ENCODE measurements around the gene IGF2BP3. TPM values are rescaled to one million over a fixed set of nuclear protein-coding genes. Genes with fewer than 3 reads are reported as not detected.

IGF2BP3 gene
- polyA plus RNA-seq, 4 donors, result 22.0 to 70.5 (median 64.0) TPM

- no peak for DNase-seq (ENCODE audit: low read depth in 4 of 4, low spot score in 3 of 4)
Measured at GRCh38 chr7:23385140-23385539, 85.2 kb downstream of the IGF2BP3 start.

DNA sequence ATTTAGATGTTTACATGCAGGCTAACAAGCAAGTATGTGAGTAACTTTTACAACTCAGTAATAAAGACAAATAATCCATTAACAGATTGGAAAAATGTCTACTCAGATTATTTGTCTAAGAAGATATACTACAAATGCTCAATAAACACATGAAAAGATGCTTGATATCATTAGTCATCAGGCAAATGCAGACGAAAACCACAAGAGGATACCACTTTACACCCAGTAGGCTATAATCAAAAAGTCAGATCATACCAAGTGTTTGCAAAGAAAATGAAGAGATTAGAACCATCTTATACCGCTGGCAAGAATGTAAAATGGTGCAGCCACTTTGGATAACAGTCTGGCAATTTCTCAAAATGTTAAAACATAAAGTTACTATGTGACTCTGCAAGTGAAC lies 87.1 kb downstream of the IGF2BP3 start:
- no peak for DNase-seq (ENCODE audit: low read depth in 4 of 4, low spot score in 3 of 4)

DNA sequence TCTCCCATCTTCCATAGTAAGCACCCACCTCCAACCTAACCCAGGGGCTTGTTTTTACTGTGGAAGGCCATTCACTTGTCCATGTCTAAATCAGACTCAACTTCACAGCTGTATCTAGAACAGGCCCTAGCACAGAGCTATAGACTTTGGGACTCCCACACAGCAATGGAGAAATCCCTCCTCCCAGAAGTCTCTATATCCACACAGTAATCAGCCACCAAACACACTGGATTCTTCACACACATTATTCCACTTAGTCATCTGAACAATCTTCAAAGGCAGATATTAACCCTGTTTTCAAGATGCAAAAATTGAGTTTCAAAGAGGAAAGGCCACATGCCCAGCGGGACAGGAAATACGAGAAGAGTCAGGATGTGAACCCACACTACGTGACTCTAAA lies 89.3 kb downstream of the IGF2BP3 start:
- no peak for DNase-seq (ENCODE audit: low read depth in 4 of 4, low spot score in 3 of 4)

- DNase-seq (ENCODE audit: low read depth in 4 of 4, low spot score in 3 of 4), result no peak
Measured at GRCh38 chr7:23380556-23380955, 89.7 kb downstream of the IGF2BP3 start.

DNA sequence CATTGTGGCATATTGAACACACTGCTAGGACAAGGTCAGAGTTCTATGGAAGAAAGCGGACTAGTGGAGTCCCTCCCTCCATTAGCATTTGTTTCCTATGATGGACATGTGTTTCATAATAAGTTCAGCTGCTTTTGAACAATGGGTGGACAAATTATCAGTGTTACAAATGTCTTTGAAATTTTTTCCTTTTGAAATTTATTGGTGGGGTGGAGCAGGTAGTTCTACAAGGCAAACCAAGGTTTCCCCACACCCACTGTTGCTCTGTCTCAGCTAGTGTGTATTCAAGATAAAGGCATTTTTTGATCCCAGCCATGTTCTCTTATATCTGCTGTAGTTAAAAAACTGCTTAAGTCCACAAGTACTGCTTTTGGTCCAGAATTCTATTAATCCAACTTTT lies 91.3 kb downstream of the IGF2BP3 start:
- DNase-seq (ENCODE audit: low read depth in 4 of 4, low spot score in 3 of 4), result no peak

DNA sequence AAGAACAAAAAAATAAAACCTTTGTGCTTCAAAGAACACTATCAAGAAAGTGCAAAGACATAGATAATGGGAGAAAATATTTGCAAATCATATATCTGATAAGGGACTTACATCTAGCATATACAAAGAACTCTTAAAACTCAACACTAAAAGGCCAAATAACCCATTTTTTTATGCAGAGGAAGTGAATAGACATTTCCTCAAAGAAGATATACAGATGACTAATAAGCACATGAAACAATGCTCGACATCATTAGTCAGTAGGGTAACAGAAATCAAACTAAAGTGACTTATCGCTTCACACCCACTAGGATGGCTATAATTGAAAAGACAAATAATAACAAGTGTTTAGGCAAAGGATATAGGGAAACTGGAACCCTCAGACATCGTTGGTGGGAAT lies 93.2 kb downstream of the IGF2BP3 start:
- DNase-seq (ENCODE audit: low read depth in 4 of 4, low spot score in 3 of 4), result no peak

DNA sequence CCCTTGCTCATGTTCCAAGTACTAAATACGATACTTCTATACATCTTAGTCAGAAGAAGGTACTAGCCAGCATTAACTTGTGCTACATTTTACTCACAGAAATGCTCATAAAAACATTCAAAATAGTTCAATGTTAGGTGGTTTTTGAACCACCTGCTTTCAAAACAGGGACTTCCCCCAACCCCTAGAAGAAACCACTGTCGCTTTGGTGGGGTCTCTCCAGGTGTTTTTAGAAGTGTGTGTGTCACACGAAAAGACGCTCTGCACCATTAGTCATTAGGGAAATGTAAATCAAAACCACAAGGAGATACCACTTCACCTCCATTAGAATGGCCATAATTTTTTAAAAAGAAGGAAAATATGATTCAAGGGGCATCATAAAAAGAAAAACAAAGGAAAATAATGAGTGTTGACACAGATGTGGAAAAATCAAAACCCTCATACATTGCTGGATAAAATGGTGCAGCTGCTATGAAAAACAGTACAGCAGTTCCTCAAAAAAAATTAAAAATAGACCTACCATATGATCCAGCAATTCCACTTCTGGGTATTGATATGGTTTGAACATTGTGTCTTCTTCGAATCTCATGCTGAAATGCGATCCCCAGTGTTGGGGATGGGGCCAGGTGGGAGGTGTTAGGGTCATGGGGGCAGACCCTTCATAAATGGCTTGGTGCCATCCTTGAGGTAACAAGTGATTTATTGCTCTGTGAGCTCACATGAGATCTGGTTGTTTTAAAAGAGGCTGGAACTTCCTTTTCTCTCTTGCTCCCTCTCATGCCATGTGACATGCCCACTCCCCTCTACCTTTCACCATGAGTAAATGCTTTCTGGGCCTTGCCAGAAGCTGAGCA lies 96.9 kb downstream of the IGF2BP3 start:
- DNase-seq (ENCODE audit: low read depth in 4 of 4, low spot score in 3 of 4), result no peak

DNA sequence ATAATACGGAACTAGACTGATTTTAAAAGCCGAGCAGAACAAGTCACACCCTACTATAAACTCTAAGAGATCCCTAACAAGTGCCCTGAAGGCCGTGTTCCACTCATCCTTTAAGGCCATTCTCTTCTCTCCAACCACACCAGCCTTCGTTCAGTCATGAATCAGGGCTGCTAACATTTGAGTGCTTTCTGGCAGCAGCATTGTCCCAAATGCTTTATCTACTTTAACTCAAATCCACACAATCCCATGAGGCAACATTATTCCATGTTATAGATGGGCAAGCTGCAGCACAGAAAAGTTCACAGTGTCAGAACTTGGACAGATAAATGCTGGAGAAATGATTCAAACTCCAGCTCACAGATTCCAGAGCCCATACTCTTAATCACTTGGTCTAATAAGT lies 97.7 kb downstream of the IGF2BP3 start:
- DNase-seq (ENCODE audit: low read depth in 4 of 4, low spot score in 3 of 4), result no peak

GRCh38 chr7:23371654-23372053 lies 98.6 kb downstream of the IGF2BP3 start:
- no peak for DNase-seq (ENCODE audit: low read depth in 4 of 4, low spot score in 3 of 4)

GRCh38 chr7:23369695-23370404 lies 100.4 kb downstream of the IGF2BP3 start:
- no peak for DNase-seq (ENCODE audit: low read depth in 4 of 4, low spot score in 3 of 4)

DNA sequence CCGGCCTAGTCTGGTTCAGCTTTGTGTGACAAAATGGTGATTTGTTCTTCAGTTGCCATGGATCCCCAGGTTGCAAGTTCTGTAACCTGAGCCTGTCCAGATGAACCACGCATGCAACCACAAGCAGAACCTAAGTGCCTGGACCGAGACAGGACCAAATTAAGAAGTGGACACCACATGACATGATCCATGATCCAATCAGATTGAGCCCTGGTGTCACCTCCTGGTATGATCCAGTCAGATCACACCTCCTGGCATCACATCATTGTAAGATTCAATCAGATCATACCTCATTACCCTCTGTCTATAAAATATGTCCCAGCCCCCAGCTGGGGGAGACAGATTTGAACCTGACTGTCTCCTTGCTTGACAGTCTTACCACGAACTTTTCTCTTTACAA lies 101.2 kb downstream of the IGF2BP3 start:
- DNase-seq (ENCODE audit: low read depth in 4 of 4, low spot score in 3 of 4), result no peak

DNA sequence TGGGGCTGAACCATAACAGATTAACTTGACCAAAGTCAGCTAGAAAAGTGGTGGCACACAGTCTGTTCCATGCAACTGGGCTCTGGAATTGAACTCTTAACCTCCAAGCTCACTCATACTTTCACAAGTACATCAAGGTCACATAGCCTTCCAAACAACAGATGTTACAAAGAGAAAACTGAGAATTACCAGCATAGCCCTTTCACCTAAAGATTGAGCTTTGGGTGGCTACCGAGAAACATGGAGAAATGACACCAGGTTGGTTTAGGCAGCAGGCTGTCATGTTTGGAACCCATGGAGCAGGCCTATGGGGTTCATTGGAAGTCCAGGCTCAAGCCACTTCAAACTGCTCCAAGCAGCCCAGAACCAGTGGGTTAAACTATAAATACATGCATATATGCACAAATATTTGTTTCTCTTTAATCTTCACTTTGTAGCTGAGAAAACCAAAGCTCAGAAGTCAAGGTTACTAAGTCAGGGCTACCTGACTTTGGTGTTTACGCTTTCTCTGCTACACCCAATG lies 112.1 kb downstream of the IGF2BP3 start:
- no peak for DNase-seq (ENCODE audit: low read depth in 4 of 4, low spot score in 3 of 4)

DNA sequence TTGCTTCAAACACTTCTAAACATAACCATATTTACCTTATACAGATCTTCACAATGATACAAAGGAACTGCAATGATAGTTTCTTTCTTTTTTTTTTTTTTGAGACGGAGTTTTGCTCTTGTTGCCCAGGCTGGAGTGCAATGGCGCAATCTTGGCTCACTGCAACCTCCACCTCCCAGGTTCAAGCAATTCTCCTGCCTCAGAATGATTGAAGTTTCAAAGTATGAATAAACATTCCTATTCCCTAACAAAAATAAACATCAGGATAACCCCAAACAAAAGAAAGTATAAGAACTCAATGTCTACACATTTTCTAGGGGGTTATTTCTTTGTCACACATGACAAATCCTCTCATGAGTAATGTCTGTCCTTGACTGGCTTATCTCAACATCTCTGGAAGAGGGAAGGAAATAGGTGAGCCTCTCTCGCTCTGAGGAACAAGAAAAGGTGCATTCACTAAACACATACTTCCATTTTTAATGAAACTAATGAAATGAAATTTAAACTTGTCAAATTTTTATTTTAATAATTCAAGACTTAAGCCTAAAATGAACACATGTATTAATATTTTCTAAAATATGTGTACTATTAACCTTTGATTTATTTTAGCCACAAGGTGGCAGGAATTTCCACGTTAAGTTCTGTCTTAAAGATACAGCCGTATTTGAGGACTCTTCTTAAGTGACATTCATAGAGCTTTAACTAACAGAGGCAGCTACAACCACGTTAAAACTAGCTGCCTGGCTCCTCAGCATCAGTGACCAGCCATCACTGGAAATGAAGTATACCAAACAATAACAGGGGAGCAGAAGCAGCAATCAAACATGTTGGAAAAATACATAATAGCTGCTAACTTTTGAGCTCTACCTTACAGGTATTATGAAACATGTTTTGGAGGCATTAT lies 112.8 kb downstream of the IGF2BP3 start:
- no peak for DNase-seq (ENCODE audit: low read depth in 4 of 4, low spot score in 3 of 4)

- DNase-seq (ENCODE audit: low read depth in 4 of 4, low spot score in 3 of 4), result no peak
Measured at GRCh38 chr7:23356726-23357125, 113.6 kb downstream of the IGF2BP3 start.

DNA sequence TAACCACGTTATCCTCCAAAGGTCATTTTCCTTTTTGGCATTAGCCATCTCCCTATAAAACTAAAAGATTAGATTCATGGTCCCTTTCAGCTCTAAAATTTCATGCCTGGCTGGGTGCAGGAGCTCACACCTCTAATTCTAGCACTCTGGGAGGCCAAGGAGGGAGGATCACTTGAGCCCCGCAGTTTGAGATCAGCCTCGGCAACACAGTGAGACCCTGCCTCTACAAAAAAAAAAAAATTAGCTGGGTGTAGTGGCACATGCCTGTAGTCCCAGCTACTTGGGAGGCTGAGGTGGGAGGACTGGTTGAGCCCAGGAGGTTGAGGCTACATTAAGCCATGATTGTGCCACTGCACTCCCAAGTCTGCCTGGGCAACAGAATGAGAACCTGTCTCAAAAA lies 114.1 kb downstream of the IGF2BP3 start:
- no peak for DNase-seq (ENCODE audit: low read depth in 4 of 4, low spot score in 3 of 4)

DNA sequence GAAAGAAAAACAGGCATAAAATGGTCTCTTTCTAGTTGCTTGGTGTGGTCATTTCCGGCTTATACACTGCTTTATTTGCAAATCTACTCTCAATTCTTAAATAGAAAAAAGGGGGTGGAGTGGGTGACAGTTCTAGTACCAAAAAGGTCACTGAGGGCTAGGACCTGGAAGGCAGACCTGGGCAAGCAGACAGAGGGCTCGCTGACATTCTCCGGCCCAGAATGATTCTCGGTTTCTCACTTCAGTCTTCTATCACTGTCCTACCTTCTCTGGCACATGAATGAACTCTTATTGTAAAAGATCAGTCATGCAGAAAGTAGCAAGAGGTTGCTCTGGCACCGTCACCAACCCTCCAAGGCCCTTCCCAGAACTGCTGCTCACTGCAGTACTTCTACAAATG lies 117.1 kb downstream of the IGF2BP3 start:
- DNase-seq (ENCODE audit: low read depth in 4 of 4, low spot score in 3 of 4), result no peak

DNA sequence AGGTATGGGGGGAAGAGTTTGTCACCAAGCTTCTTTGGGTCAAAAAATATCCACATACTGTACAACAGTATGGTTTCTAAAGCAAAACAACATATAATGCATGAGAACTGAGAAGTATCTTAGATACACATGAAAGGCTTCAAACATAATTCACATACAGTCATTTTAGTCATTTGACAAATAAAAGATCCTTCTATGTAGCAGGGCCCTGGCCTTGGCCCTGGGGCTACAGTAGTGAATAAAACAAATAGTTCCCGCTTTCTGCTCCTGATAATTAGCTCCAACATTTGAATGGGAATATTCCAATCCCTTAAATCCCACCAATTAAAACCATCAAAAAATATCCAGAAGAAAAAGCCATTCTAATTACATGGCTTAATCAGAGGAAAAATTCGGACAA lies 119.8 kb downstream of the IGF2BP3 start:
- no peak for DNase-seq (ENCODE audit: low read depth in 4 of 4, low spot score in 3 of 4)

- DNase-seq (ENCODE audit: low read depth in 4 of 4, low spot score in 3 of 4), result no peak
Measured at GRCh38 chr7:23349484-23350157, 120.7 kb downstream of the IGF2BP3 start.

DNA sequence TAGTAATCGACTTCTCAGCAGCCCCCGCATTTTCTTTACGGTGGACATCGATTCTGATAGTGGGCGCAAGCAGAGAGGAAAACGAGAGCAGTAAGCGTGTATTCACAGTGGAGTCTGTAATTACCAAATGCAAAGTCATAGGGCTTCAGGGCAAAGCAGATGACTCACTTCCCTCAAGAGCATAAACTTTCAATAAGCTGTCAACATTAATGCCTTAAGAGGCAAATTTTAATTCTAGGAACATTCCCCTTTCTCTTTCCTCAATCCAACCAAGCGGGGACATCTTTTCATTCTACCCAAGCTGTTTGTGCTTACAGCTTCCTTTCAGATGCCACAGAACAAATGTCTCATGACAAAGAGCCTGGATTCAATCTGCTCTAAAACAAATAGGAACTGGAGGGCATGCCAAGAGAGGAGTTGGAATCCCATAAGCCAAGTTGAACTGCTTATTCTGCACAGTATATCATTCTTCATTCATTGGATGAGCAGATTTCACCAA lies 122.6 kb downstream of the IGF2BP3 start:
- no peak for DNase-seq (ENCODE audit: low read depth in 4 of 4, low spot score in 3 of 4)

- DNase-seq (ENCODE audit: low read depth in 4 of 4, low spot score in 3 of 4), result no peak
Measured at GRCh38 chr7:23347033-23347681, 123.1 kb downstream of the IGF2BP3 start.

All from left renal pelvis (tissue), 4 donors.